ENCODE measurements around the gene C1orf105.
A peak's percentile ranks its signal among the peaks of the same experiment; 100 is the strongest.
"Not testable (repeated sequence)": the region's sequence is repeated elsewhere in the genome, so short reads cannot be mapped to it uniquely, and the experiment has no call there.

Gene C1orf105

DNA sequence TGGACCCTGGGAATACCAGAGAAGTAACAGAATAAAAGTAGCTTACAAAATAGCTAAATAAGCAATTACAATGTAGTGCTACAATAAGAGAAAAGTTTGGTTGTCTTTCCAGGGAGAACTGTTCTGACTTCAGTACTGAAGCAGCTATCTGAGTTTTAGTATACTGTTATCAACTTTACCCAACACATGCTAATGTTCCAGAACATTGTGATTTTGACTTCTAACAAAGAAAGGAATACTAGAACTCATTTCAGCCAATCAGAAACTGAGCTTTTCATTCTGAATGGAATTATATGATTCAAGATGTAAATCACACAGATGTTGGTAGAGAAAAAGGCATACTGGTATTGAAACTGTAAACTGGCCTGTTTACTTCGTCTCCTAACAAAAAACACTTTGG lies at the start of gene C1orf105:
Gene C1orf105 (plus strand): TSS at position 301 of the 400 bp plus-strand sequence. CDS start 201 bp downstream, outside the sequence.
- no peak within 1 kb of the TSS for H3K4me3 Mint-ChIP-seq
- no peaks in the 10 kb centered on the region for H3K4me1 Mint-ChIP-seq
- ATAC-seq (no peak), DNase-seq (no peak)
- H3K9me3 Mint-ChIP-seq, result no peaks in the 10 kb centered on the region
- no peak within 1 kb of the TSS for H3K27ac Mint-ChIP-seq
- H3K27me3 Mint-ChIP-seq, result peaks cover 12% of the 10 kb centered on the region

DNA sequence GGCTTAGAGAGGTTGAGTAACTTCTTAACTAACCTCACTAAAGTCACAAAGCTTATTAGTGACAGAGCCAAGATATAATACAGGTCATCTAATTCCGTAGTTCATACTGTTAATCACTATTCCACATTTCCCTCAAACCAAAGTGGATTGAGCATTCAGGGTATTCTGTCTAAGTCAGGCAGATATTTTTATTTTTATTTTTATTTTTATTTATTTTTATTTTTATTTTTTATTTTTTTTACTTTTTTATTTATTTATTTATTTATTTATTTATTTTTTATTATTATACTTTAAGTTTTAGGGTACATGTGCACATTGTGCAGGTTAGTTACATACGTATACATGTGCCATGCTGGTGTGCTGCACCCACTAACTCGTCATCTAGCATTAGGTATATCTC lies 48.8 kb upstream of the C1orf105 start:
- H3K27ac Mint-ChIP-seq, H3K4me1 Mint-ChIP-seq, H3K27me3 Mint-ChIP-seq, H3K4me3 Mint-ChIP-seq, ATAC-seq, DNase-seq: not testable (repeated sequence)
- peaks cover 20 to 24% of the 10 kb centered on the region in 2 donors for H3K9me3 Mint-ChIP-seq

GRCh38 chr1:172373864-172374263 lies 46.6 kb upstream of the C1orf105 start:
- ATAC-seq (no peak), DNase-seq (no peak)
- Mint-ChIP-seq H3K4me1 (peaks cover 7% of the 10 kb centered on the region), H3K9me3 (peaks cover 0 to 2% of the 10 kb centered on the region in 2 donors), H3K4me3 (no peak overlapping the region), H3K27ac (no peak overlapping the region), H3K27me3 (no peaks in the 10 kb centered on the region)

DNA sequence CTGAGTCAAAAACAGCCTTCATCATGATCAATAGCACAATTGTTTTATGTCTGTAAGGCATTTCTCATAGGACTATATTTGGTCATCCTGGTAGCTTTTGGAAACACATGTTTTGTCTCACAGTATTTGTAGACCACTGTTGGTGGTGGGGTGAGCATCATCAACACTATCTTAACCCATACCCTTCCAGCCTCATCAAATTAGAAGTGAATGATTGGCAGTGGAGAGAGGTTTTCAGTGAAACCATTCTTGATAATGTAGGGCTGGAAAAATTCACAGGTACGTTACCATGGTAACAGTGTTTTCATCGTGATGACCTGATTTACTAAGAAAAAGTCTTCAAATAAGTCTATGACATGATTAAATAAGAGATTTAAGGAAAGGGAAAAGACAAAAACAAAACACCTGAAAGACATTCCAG lies 45.3 kb upstream of the C1orf105 start:
- no peak for DNase-seq

GRCh38 chr1:172376431-172376830 lies 44.1 kb upstream of the C1orf105 start:
- Mint-ChIP-seq H3K27ac (no peak overlapping the region), H3K27me3 (no peaks in the 10 kb centered on the region), H3K4me1 (peaks cover 20% of the 10 kb centered on the region), H3K4me3 (no peak overlapping the region), H3K9me3 (no peaks in the 10 kb centered on the region)
- ATAC-seq, result no peak
- no peak for DNase-seq

More for the DNA sequence above, 45.3 kb upstream of the C1orf105 start:
- H3K27ac Mint-ChIP-seq, result no peak overlapping the region
- H3K4me3 Mint-ChIP-seq, result no peak overlapping the region
- no peaks in the 10 kb centered on the region for H3K9me3 Mint-ChIP-seq
- peaks cover 11% of the 10 kb centered on the region for H3K4me1 Mint-ChIP-seq
- peak; percentile 67 for ATAC-seq
- no peaks in the 10 kb centered on the region for H3K27me3 Mint-ChIP-seq

DNA sequence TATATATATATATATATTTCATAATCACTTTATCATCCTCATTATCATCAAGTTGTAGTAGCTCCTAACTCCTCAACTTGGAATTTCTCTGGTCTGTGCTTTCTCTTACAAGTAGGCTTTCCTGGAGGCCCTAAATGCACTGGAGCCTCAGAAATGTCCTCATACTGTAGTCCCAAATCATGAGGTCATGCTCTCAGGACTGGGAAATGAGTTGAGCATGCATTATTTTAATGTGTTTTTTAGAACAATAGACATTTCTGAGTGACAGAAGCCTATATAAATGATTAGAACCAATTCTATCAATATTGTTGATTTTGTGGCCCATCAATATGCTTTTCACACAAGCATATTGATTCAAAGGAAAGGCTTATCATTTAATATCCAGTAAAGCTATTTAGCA lies 42.9 kb upstream of the C1orf105 start:
- no peaks in the 10 kb centered on the region for H3K27me3 Mint-ChIP-seq
- ATAC-seq, result no peak
- no peak for DNase-seq
- H3K4me1 Mint-ChIP-seq, result peaks cover 26% of the 10 kb centered on the region
- no peak overlapping the region for H3K27ac Mint-ChIP-seq
- H3K9me3 Mint-ChIP-seq, result no peaks in the 10 kb centered on the region
- H3K4me3 Mint-ChIP-seq, result no peak overlapping the region

- no peak for ATAC-seq
- no peak for DNase-seq
- H3K27ac Mint-ChIP-seq, result no peak overlapping the region
- no peaks in the 10 kb centered on the region for H3K9me3 Mint-ChIP-seq
- H3K27me3 Mint-ChIP-seq, result no peaks in the 10 kb centered on the region
- H3K4me3 Mint-ChIP-seq, result no peak overlapping the region
- peaks cover 26% of the 10 kb centered on the region for H3K4me1 Mint-ChIP-seq
These were observed 42.2 kb upstream of the C1orf105 start for GRCh38 chr1:172378109-172378760.

DNA sequence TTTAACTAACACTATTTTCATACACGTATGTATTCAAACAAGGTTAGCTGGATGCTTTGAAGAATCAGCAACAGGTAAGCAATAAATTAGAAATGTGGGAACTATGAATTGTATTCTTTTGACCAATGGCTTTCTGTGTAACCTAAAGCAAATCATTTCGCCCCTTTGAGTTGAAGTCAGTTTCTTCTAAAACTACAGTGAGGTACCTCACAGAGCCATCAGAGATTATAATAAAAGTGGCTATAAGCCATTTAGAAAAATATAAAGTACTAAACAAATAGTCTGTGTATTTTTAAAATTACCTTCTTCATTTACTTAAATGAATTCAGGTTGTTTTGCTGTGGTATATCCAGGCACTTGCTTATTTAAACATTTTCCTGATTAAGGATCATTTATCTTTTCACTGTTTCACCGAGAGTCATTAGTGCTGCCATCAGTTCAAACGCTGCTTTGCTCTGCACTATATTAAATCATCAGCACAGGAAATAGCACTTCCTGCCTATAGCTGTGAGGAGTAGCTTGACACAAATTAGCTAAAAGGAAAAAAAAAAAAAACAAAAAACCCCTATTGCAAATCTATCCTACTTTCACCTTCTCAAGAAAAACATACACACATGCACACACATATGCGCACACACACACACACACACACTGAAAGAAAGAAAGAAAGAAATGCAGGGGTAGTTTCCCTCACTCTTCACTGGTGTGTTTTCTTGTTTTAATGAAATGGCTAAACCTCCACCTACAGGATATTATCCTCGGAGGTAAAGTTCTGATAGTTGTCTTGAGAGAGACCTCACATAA lies 39.8 kb upstream of the C1orf105 start:
- H3K27me3 Mint-ChIP-seq, result no peaks in the 10 kb centered on the region
- no peaks in the 10 kb centered on the region for H3K9me3 Mint-ChIP-seq
- peak overlapping the region; percentile 58 to 76 for H3K4me3 Mint-ChIP-seq
- peaks cover 20% of the 10 kb centered on the region for H3K4me1 Mint-ChIP-seq
- peak overlapping the region; percentile 81 to 84 for H3K27ac Mint-ChIP-seq
- DNase-seq, result peak in 1 of 2 donors; percentile 21
- peak; percentile 99 for ATAC-seq

GRCh38 chr1:172381946-172382345 lies 38.5 kb upstream of the C1orf105 start:
- ATAC-seq (no peak), DNase-seq (no peak)
- Mint-ChIP-seq H3K4me1 (peaks cover 20% of the 10 kb centered on the region), H3K4me3 (no peak overlapping the region), H3K27ac (no peak overlapping the region), H3K9me3 (no peaks in the 10 kb centered on the region), H3K27me3 (no peaks in the 10 kb centered on the region)

DNA sequence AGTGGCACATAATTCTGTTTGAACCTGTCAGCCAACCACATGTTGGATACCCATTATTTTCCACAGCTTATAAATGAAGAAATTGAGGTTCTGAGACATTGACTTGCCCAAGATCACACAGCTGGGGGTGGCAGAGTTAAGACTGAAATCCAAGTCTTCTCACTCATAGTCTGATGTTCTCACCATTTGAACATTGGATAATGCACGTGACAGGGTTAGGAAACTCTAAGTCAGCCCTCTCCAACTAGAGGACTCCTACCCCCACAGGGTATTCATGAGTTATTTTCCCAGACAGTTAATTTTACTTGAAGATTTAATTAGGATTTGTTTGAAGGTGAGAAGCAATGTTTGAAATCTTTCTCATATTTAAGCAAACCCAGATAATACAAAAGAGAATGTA lies 38.1 kb upstream of the C1orf105 start:
- peaks cover 20% of the 10 kb centered on the region for H3K4me1 Mint-ChIP-seq
- no peaks in the 10 kb centered on the region for H3K27me3 Mint-ChIP-seq
- H3K27ac Mint-ChIP-seq, result no peak overlapping the region
- no peak overlapping the region for H3K4me3 Mint-ChIP-seq
- ATAC-seq, result no peak
- no peaks in the 10 kb centered on the region for H3K9me3 Mint-ChIP-seq
- no peak for DNase-seq

DNA sequence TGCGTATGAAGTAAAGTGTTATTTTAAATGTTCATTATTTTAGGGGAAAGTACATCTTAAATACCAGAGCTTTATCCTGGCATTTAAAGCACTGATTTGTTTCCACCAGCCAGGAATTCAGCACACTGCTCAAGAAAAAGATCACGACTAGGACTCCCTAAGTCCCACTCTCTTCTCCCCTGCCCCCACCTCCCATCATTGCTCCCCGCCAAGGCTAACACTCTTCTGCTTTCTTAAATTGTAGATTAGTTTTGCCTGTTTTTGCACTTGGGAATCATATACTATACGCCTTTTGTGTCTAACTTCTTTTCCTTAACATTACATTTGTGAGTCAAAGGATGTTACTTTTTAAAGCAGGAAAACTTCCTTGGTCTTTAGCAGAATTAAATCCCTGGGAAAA lies 37.5 kb upstream of the C1orf105 start:
- H3K27ac Mint-ChIP-seq, result peak overlapping the region in 1 of 2 donors; percentile 27
- ATAC-seq (no peak), DNase-seq (no peak)
- H3K4me1 Mint-ChIP-seq, result peaks cover 20% of the 10 kb centered on the region
- no peak overlapping the region for H3K4me3 Mint-ChIP-seq
- H3K27me3 Mint-ChIP-seq, result no peaks in the 10 kb centered on the region
- H3K9me3 Mint-ChIP-seq, result no peaks in the 10 kb centered on the region

DNA sequence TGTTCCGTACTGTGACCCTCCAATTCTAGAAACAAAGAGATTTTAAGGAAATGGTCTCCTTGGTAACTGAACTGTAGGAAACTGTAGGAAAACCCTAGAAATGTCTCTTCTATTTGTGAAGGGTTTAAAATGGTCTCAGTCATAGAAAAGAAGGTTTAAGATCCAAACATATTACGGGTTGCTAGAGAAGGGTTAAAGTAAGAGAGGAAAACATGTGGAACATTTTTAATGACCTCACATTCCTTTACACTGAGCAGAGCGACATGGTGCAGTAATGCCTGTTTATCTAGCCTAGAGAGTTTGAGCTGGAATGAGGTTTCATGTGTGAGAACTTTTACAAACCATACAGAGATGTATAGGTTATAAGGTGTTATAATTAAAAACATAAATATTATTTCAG lies 36.9 kb upstream of the C1orf105 start:
- peaks cover 20% of the 10 kb centered on the region for H3K4me1 Mint-ChIP-seq
- DNase-seq (no peak), ATAC-seq (no peak)
- peak overlapping the region in 1 of 2 donors; percentile 19 for H3K27ac Mint-ChIP-seq
- H3K27me3 Mint-ChIP-seq, result no peaks in the 10 kb centered on the region
- no peaks in the 10 kb centered on the region for H3K9me3 Mint-ChIP-seq
- H3K4me3 Mint-ChIP-seq, result no peak overlapping the region

- Mint-ChIP-seq H3K27me3 (no peaks in the 10 kb centered on the region), H3K4me3 (no peak overlapping the region), H3K27ac (no peak overlapping the region), H3K9me3 (no peaks in the 10 kb centered on the region), H3K4me1 (peaks cover 15% of the 10 kb centered on the region)
- ATAC-seq (no peak), DNase-seq (no peak)
These were observed 35.8 kb upstream of the C1orf105 start for GRCh38 chr1:172384656-172385055.

GRCh38 chr1:172386046-172386445 lies 34.4 kb upstream of the C1orf105 start:
- ATAC-seq, result no peak
- DNase-seq, result no peak
- H3K4me3 Mint-ChIP-seq, result no peak overlapping the region
- H3K27ac Mint-ChIP-seq, result no peak overlapping the region
- H3K9me3 Mint-ChIP-seq, result no peaks in the 10 kb centered on the region
- peaks cover 18% of the 10 kb centered on the region for H3K4me1 Mint-ChIP-seq
- H3K27me3 Mint-ChIP-seq, result no peaks in the 10 kb centered on the region

GRCh38 chr1:172388490-172388889 lies 32.0 kb upstream of the C1orf105 start:
- ATAC-seq, result no peak
- H3K4me1 Mint-ChIP-seq, result peaks cover 26% of the 10 kb centered on the region

GRCh38 chr1:172390301-172390682 lies 30.2 kb upstream of the C1orf105 start:
- peaks cover 44% of the 10 kb centered on the region for H3K4me1 Mint-ChIP-seq
- no peak for ATAC-seq
- H3K4me3 Mint-ChIP-seq, result no peak overlapping the region
- H3K27me3 Mint-ChIP-seq, result no peaks in the 10 kb centered on the region
- H3K27ac Mint-ChIP-seq, result no peak overlapping the region
- no peaks in the 10 kb centered on the region for H3K9me3 Mint-ChIP-seq
- DNase-seq, result no peak

More at GRCh38 chr1:172388490-172388889, 32.0 kb upstream of the C1orf105 start:
- Mint-ChIP-seq H3K27me3 (no peaks in the 10 kb centered on the region), H3K4me3 (no peak overlapping the region), H3K9me3 (no peaks in the 10 kb centered on the region), H3K27ac (no peak overlapping the region)
- no peak for DNase-seq
